DOHH2 (cell line): ENCODE data around the gene SHB.

Experiments used
- H3F3A ChIP-seq: fragments of 200-600 bp; sonication (generic), shearing (Covaris generic); 2 replicates; pipeline ENCODE4 v1.6.0; 2016; ENCODE audit warnings: antibody characterized with exemption, mild to moderate bottlenecking; ENCODE audit not compliant: control insufficient read depth, insufficient read depth
- H3K27ac ChIP-seq: fragments of 200-600 bp; sonication (generic); 2 replicates; pipeline ENCODE4 v1.5.1; 2014; ENCODE audit warnings: low read depth, mild to moderate bottlenecking, low read length, moderate library complexity
- H3K27me3 ChIP-seq: fragments of 200-600 bp; sonication (generic); 2 replicates; pipeline ENCODE4 v1.6.1; 2014; ENCODE audit warnings: mild to moderate bottlenecking, low read length, mixed read lengths; ENCODE audit not compliant: control insufficient read depth
- H3K36me3 ChIP-seq: fragments of 200-600 bp; sonication (generic); 2 replicates; pipeline ENCODE4 v1.6.1; 2014; ENCODE audit warnings: mild to moderate bottlenecking, low read length, moderate library complexity, mixed read lengths; ENCODE audit not compliant: control insufficient read depth
- H3K4me1 ChIP-seq: fragments of 200-600 bp; sonication (generic); 2 replicates; pipeline ENCODE4 v1.6.1; 2014; ENCODE audit warnings: mild to moderate bottlenecking, low read length, mixed read lengths; ENCODE audit not compliant: control insufficient read depth
- H3K4me2 ChIP-seq: fragments of 200-600 bp; sonication (generic); 2 replicates; pipeline ENCODE4 v1.6.0; 2014; ENCODE audit warnings: mild to moderate bottlenecking, low read length, moderate library complexity
- H3K4me3 ChIP-seq: fragments of 200-600 bp; sonication (generic); 2 replicates; pipeline ENCODE4 v1.5.1; 2014; ENCODE audit warnings: mild to moderate bottlenecking, low read length, mixed read lengths
- H3K79me2 ChIP-seq: fragments of 200-600 bp; sonication (generic); 2 replicates; pipeline ENCODE4 v1.6.1; 2014; ENCODE audit warnings: mild to moderate bottlenecking, low read length, mixed read lengths; ENCODE audit not compliant: control insufficient read depth
- H3K9me2 ChIP-seq: fragments of 200-600 bp; sonication (generic); replicated peaks from 2 replicates; pipeline ENCODE4 v1.6.1; 2014; ENCODE audit warnings: mild to moderate bottlenecking, low read length, mixed read lengths; ENCODE audit not compliant: control insufficient read depth
- H3K9me3 ChIP-seq: fragments of 200-600 bp; sonication (generic); 2 replicates; pipeline ENCODE4 v1.6.1; 2014; ENCODE audit warnings: antibody characterized with exemption, low read length, mixed read lengths; ENCODE audit not compliant: control insufficient read depth, insufficient read depth
- H4K20me1 ChIP-seq: fragments of 200-600 bp; sonication (generic); 2 replicates; pipeline ENCODE4 v1.6.0; 2014; ENCODE audit warnings: low read depth, mild to moderate bottlenecking, antibody characterized with exemption, low read length, moderate library complexity; ENCODE audit not compliant: control insufficient read depth, insufficient read depth
- EZH2phosphoT487 ChIP-seq: fragments of 200-600 bp; sonication (generic); IDR thresholded peaks from 2 replicates; pipeline ENCODE4 v1.6.1; 2017; ENCODE audit warnings: borderline replicate concordance, mild to moderate bottlenecking, antibody characterized with exemption, low read length, moderate library complexity, mixed read lengths
- TF ChIP-seq, protein P1 (sequence below): fragments of 200-600 bp; sonication (generic); IDR thresholded peaks from one replicate; pipeline ENCODE4 v1.5.1; 2014; ENCODE audit warnings: antibody characterized with exemption, mild to moderate bottlenecking, low read depth, low read length; ENCODE audit not compliant: poor library complexity, severe bottlenecking

The SHB gene

DNA sequence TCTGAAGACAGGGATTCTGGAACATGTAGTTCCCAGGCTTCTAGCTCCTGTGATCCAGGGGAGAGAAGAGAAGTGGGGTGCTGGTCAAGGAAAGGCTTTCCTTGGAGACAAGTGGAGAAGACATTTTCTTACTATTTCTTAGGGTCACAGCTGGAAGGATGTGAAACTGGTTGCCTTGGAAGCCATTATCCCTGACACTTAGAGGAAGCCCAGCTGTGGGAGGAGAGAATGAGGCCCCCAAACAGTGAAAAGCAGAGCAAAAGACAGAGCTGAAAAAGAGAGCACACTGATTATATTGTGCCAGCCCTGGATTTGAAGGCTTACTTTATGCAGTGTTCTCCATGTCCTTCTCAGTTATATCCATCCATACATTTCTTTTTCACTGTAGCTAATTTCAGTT, 17.5 kb upstream of the SHB start:
- Histone ChIP-seq H4K20me1 (no peaks in the 10 kb centered on the region), H3K9me2 (no peaks in the 10 kb centered on the region)

DNA sequence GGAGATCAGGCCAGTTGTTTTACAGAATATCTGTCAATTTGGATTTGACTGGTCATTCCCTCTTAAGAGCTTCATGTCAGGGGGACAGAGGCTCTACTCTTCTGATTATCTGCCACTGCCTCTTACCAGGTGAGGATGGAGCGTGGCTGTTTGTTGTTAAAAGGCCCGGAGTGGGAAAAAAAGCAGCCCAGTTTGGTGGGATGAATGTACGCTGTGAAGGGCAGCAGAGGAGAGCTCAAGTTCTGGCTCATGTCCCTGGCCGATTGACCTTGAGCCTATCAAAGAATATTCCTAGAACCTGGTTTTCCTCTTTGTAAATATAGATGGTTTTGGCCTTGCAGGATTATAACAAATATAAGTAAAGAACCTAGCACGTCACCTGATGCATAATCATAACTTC, 16.3 kb upstream of the SHB start:
- H3F3A ChIP-seq: no peaks in the 10 kb centered on the region
- no peak overlapping the region for H3K4me2 ChIP-seq
- no peaks in the 10 kb centered on the region for H3K9me3 ChIP-seq
- no peaks in the 10 kb centered on the region for H4K20me1 ChIP-seq
- H3K9me2 ChIP-seq: no peaks in the 10 kb centered on the region
- H3K27me3 ChIP-seq: no peaks in the 10 kb centered on the region; the same call in 1 of the 2 replicates
- no peak overlapping the region for H3K4me3 ChIP-seq
- no peaks in the 10 kb centered on the region for H3K4me1 ChIP-seq
- no peak overlapping the region for H3K27ac ChIP-seq
- no peaks in the 10 kb centered on the region for H3K36me3 ChIP-seq
- H3K79me2 ChIP-seq: no peaks in the 10 kb centered on the region
- TF ChIP-seq, protein P1, sequence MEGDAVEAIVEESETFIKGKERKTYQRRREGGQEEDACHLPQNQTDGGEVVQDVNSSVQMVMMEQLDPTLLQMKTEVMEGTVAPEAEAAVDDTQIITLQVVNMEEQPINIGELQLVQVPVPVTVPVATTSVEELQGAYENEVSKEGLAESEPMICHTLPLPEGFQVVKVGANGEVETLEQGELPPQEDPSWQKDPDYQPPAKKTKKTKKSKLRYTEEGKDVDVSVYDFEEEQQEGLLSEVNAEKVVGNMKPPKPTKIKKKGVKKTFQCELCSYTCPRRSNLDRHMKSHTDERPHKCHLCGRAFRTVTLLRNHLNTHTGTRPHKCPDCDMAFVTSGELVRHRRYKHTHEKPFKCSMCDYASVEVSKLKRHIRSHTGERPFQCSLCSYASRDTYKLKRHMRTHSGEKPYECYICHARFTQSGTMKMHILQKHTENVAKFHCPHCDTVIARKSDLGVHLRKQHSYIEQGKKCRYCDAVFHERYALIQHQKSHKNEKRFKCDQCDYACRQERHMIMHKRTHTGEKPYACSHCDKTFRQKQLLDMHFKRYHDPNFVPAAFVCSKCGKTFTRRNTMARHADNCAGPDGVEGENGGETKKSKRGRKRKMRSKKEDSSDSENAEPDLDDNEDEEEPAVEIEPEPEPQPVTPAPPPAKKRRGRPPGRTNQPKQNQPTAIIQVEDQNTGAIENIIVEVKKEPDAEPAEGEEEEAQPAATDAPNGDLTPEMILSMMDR: no peak
- TF ChIP-seq EZH2phosphoT487: no peak

More for the DNA sequence above, 17.5 kb upstream of the SHB start:
- Histone ChIP-seq H3K4me3 (no peak overlapping the region), H3K4me1 (no peaks in the 10 kb centered on the region), H3K27ac (no peak overlapping the region), H3K79me2 (no peaks in the 10 kb centered on the region), H3K36me3 (no peaks in the 10 kb centered on the region), H3F3A (no peaks in the 10 kb centered on the region), H3K4me2 (no peak overlapping the region), H3K27me3 (peaks cover 5% of the 10 kb centered on the region; the same call in 1 of the 2 replicates), H3K9me3 (no peaks in the 10 kb centered on the region)
- no peak for TF ChIP-seq EZH2phosphoT487
- TF ChIP-seq, protein P1: no peak

GRCh38 chr9:38084556-38084880, 15.5 kb upstream of the SHB start:
- Histone ChIP-seq H3K4me1 (no peaks in the 10 kb centered on the region), H3K36me3 (no peaks in the 10 kb centered on the region), H3F3A (no peaks in the 10 kb centered on the region), H3K4me2 (no peak overlapping the region), H3K27me3 (no peaks in the 10 kb centered on the region; the same call in 1 of the 2 replicates), H3K9me3 (no peaks in the 10 kb centered on the region), H3K27ac (no peak overlapping the region), H4K20me1 (no peaks in the 10 kb centered on the region), H3K79me2 (no peaks in the 10 kb centered on the region), H3K9me2 (no peaks in the 10 kb centered on the region), H3K4me3 (no peak overlapping the region)
- no peak for TF ChIP-seq EZH2phosphoT487
- TF ChIP-seq, protein P1: no peak
